SK-N-MC (cell line): ENCODE results near the gene PHLDB2.

ENCODE experiments used
- EZH2 ChIP-seq: fragments of 200-600 bp; sonication (generic); IDR thresholded peaks from one replicate; pipeline ENCODE4 v1.6.1; 2017; ENCODE audit warnings: antibody characterized with exemption
- FOXP2 ChIP-seq: optimal IDR thresholded peaks from 2 replicates; pipeline ENCODE3; 2011; ENCODE audit warnings: mild to moderate bottlenecking, moderate library complexity; ENCODE audit not compliant: insufficient read depth; ENCODE audit errors: extremely low read length, control extremely low read depth
- POLR2AphosphoS5 ChIP-seq: IDR thresholded peaks from 2 replicates; pipeline ENCODE4 v1.6.1; 2012; ENCODE audit warnings: mild to moderate bottlenecking, low read depth, low read length, borderline replicate concordance

GRCh38 chr3:111963424-111963823 is 104.4 kb downstream of the PHLDB2 start:
- TF ChIP-seq EZH2 (no peak), POLR2AphosphoS5 (no peak), FOXP2 (no peak)
